ENCODE results near the gene SMC1A. TPM values are rescaled to one million over a fixed set of nuclear protein-coding genes. Genes with fewer than 3 reads are reported as not detected.

Gene SMC1A
- polyA plus RNA-seq, 1 donor (not counting 4 experiments of a cell fraction or from before 2014, with no cell fraction given), result 24.2 TPM

DNA sequence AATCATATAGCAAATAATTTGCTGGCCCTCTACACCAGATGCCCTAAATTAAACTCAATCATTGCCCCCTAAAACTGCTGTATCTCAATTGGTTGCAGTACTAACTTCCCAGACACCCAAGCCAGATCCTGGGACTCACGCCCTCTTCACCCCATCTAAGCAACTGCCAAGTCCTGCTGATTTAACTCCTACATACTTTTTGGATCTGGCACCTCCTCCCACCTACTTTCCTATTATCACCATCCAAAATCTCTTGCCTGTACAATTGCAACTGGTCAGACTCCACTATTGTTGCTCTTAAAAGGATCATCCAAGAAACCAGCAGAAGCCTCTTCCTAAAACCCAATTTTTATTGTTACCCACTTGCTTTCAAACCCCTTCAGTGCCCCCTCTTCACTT is 16.4 kb upstream of the SMC1A start:
- Histone ChIP-seq H3K4me3 (ENCODE audit: control insufficient read depth in 2 of 3, extremely low read depth in 1 of 3, insufficient read depth in 2 of 3, low read depth in 1 of 3, low read length in 3 of 3) (no peak overlapping the region), H3K27ac (ENCODE audit: control insufficient read depth, insufficient read depth, low read length) (no peak overlapping the region), H3K9ac (ENCODE audit: control insufficient read depth, extremely low read depth, insufficient read depth, low read length) (no peak overlapping the region), H2AFZ (ENCODE audit: control insufficient read depth, low read length) (no peak overlapping the region), H3K27me3 (ENCODE audit: control insufficient read depth, extremely low read depth, insufficient read depth, low read length) (no peaks in the 10 kb centered on the region), H4K20me1 (ENCODE audit: control insufficient read depth, extremely low read depth, insufficient read depth, low read length) (no peaks in the 10 kb centered on the region), H3K79me2 (ENCODE audit: control insufficient read depth, insufficient read depth, low read length) (peaks cover 3% of the 10 kb centered on the region), H3K4me1 (ENCODE audit: control insufficient read depth, extremely low read depth, insufficient read depth, low read length) (peaks cover 11% of the 10 kb centered on the region), H3K9me1 (ENCODE audit: control insufficient read depth, extremely low read depth, insufficient read depth, low read length) (no peaks in the 10 kb centered on the region), H3K4me2 (ENCODE audit: control insufficient read depth, extremely low read depth, insufficient read depth, low read depth, low read length) (no peak overlapping the region), H3K9me3 (ENCODE audit: control insufficient read depth, low read depth, low read length) (no peaks in the 10 kb centered on the region), H3K36me3 (ENCODE audit: control insufficient read depth in 2 of 2, extremely low read depth in 1 of 2, insufficient read depth in 2 of 2, low read length in 2 of 2) (no peaks in the 10 kb centered on the region)
- no peak for DNase-seq (ENCODE audit: low read depth, low spot score)
- FAIRE-seq, result no peak
- TF ChIP-seq, protein P1, sequence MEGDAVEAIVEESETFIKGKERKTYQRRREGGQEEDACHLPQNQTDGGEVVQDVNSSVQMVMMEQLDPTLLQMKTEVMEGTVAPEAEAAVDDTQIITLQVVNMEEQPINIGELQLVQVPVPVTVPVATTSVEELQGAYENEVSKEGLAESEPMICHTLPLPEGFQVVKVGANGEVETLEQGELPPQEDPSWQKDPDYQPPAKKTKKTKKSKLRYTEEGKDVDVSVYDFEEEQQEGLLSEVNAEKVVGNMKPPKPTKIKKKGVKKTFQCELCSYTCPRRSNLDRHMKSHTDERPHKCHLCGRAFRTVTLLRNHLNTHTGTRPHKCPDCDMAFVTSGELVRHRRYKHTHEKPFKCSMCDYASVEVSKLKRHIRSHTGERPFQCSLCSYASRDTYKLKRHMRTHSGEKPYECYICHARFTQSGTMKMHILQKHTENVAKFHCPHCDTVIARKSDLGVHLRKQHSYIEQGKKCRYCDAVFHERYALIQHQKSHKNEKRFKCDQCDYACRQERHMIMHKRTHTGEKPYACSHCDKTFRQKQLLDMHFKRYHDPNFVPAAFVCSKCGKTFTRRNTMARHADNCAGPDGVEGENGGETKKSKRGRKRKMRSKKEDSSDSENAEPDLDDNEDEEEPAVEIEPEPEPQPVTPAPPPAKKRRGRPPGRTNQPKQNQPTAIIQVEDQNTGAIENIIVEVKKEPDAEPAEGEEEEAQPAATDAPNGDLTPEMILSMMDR (optimal IDR thresholded peaks at IDR 0.05 in 1 of 3, IDR thresholded peaks at IDR 0.05 in 1 of 3, conservative IDR thresholded peaks at IDR 0.05 in 1 of 3; ENCODE audit: extremely low read depth in 1 of 3, insufficient read depth in 2 of 3, low read length in 3 of 3), result no peak
- TF ChIP-seq EZH2 (IDR thresholded peaks at IDR 0.05; ENCODE audit: low read length), result no peak
- dilution Hi-C loops (cut with MboI; ENCODE audit: extremely low pct_ligation_motif_present, low sequenced_read_pairs), result no loop called here

DNA sequence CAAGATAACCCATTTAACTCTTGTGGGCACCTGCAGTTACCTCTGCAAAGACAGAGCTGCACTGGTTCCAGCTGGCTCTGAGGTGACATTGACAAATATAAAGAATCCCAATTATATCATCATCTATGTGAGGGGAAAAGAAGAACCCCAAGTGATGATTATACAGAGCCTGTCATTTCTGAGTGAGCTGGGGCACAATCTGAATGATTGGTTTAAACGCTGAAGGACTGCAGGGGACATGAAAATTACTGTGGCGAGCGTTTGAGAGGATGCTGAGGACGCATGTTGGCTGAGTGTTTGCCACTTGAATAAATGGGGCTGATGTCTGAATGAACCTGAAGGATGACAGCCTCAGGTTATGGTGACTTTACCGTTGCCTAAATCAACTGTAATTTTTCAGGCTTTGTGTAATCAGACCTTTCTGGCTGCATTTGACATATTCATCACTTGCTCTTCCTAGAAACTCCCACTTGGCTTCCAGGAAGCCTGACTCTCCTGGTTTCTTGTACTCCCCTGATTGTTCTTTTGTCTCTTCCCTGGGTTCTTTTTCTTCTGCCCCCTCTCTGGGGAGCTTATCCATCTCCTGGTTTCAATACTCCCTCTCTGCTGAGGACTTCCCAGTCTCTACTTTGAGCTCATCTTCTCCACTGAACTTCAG is 15.8 kb upstream of the SMC1A start:
- dilution Hi-C loops (cut with MboI; ENCODE audit: extremely low pct_ligation_motif_present, low sequenced_read_pairs), result no loop called here
- Histone ChIP-seq H3K36me3 (ENCODE audit: control insufficient read depth in 2 of 2, extremely low read depth in 1 of 2, insufficient read depth in 2 of 2, low read length in 2 of 2) (no peaks in the 10 kb centered on the region), H3K4me3 (ENCODE audit: control insufficient read depth in 2 of 3, extremely low read depth in 1 of 3, insufficient read depth in 2 of 3, low read depth in 1 of 3, low read length in 3 of 3) (no peak overlapping the region), H4K20me1 (ENCODE audit: control insufficient read depth, extremely low read depth, insufficient read depth, low read length) (no peaks in the 10 kb centered on the region), H3K79me2 (ENCODE audit: control insufficient read depth, insufficient read depth, low read length) (peaks cover 8% of the 10 kb centered on the region), H3K4me1 (ENCODE audit: control insufficient read depth, extremely low read depth, insufficient read depth, low read length) (peaks cover 13% of the 10 kb centered on the region), H3K9me1 (ENCODE audit: control insufficient read depth, extremely low read depth, insufficient read depth, low read length) (no peaks in the 10 kb centered on the region), H3K27me3 (ENCODE audit: control insufficient read depth, extremely low read depth, insufficient read depth, low read length) (no peaks in the 10 kb centered on the region), H3K4me2 (ENCODE audit: control insufficient read depth, extremely low read depth, insufficient read depth, low read depth, low read length) (no peak overlapping the region), H3K9me3 (ENCODE audit: control insufficient read depth, low read depth, low read length) (no peaks in the 10 kb centered on the region), H3K27ac (ENCODE audit: control insufficient read depth, insufficient read depth, low read length) (no peak overlapping the region), H3K9ac (ENCODE audit: control insufficient read depth, extremely low read depth, insufficient read depth, low read length) (no peak overlapping the region), H2AFZ (ENCODE audit: control insufficient read depth, low read length) (no peak overlapping the region)
- DNase-seq (ENCODE audit: low read depth, low spot score) (no peak), FAIRE-seq (no peak)
- TF ChIP-seq, protein P1 (optimal IDR thresholded peaks at IDR 0.05 in 1 of 3, IDR thresholded peaks at IDR 0.05 in 1 of 3, conservative IDR thresholded peaks at IDR 0.05 in 1 of 3; ENCODE audit: extremely low read depth in 1 of 3, insufficient read depth in 2 of 3, low read length in 3 of 3), result no peak
- no peak for TF ChIP-seq EZH2 (IDR thresholded peaks at IDR 0.05; ENCODE audit: low read length)

Data from keratinocyte (primary cell).